SK-N-SH treated with all-trans-retinoic acid at 6 μM for 48 hours (cell line): ENCODE data around the gene ZNF138.

Experiments used
- ATAC-seq: fragments of 200-7000 bp; cut with Tn5 transposase; 3 replicates; pipeline ENCODE4 v1.9.1; 2020; ENCODE audit warnings: mild to moderate bottlenecking, moderate library complexity
- ARNTL ChIP-seq: fragments of 450-650 bp; formaldehyde crosslinking; IDR thresholded peaks from 2 replicates; pipeline ENCODE4 v1.5.0; 2020; ENCODE audit warnings: low read depth, mild to moderate bottlenecking, moderate library complexity, borderline replicate concordance
- BACH2 ChIP-seq: fragments of 250-450 bp; sonication (Bioruptor Pico); IDR thresholded peaks from 2 replicates; pipeline ENCODE4 v1.9.0; 2021; ENCODE audit warnings: mild to moderate bottlenecking, borderline replicate concordance
- CREB5 ChIP-seq: fragments of 250-450 bp; sonication (Bioruptor Pico); IDR thresholded peaks from 2 replicates; pipeline ENCODE4 v1.5.1; 2020; ENCODE audit warnings: low read depth, mild to moderate bottlenecking, moderate library complexity
- CSDC2 ChIP-seq: fragments of 250-450 bp; sonication (Bioruptor Pico); IDR thresholded peaks from 2 replicates; pipeline ENCODE4 v1.5.0; 2020; ENCODE audit warnings: mild to moderate bottlenecking, moderate library complexity
- CSRNP3 ChIP-seq: fragments of 250-450 bp; sonication (Bioruptor Pico); IDR thresholded peaks from 2 replicates; pipeline ENCODE4 v1.5.1; 2021; ENCODE audit warnings: mild to moderate bottlenecking, moderate library complexity
- ESRRG ChIP-seq: fragments of 250-450 bp; sonication (Bioruptor Pico); IDR thresholded peaks from 2 replicates; pipeline ENCODE4 v1.6.1; 2021; ENCODE audit warnings: mild to moderate bottlenecking
- GLIS3 ChIP-seq: fragments of 250-450 bp; sonication (Bioruptor Pico); IDR thresholded peaks from 2 replicates; pipeline ENCODE4 v1.5.0; 2020; ENCODE audit warnings: mild to moderate bottlenecking, moderate library complexity
- ISL1 ChIP-seq: fragments of 250-450 bp; sonication (Bioruptor Pico); IDR thresholded peaks from 2 replicates; pipeline ENCODE4 v2.1.2; 2022; ENCODE audit warnings: mild to moderate bottlenecking, moderate library complexity
- PATZ1 ChIP-seq: fragments of 250-450 bp; sonication (Bioruptor Pico); IDR thresholded peaks from 2 replicates; pipeline ENCODE4 v1.8.0; 2020; ENCODE audit warnings: mild to moderate bottlenecking, moderate library complexity, borderline replicate concordance
- POU6F1 ChIP-seq: fragments of 250-450 bp; sonication (Bioruptor Pico); IDR thresholded peaks from 2 replicates; pipeline ENCODE4 v1.8.0; 2021; ENCODE audit warnings: low read depth, mild to moderate bottlenecking, moderate library complexity, borderline replicate concordance
- PPARA ChIP-seq: fragments of 250-450 bp; sonication (Bioruptor Pico); IDR thresholded peaks from 2 replicates; pipeline ENCODE4 v1.5.0; 2020; ENCODE audit warnings: mild to moderate bottlenecking, borderline replicate concordance
- RARB ChIP-seq: fragments of 250-450 bp; sonication (Bioruptor Pico); IDR thresholded peaks from 2 replicates; pipeline ENCODE4 v1.8.0; 2021; ENCODE audit warnings: mild to moderate bottlenecking, moderate library complexity
- SNAI2 ChIP-seq: fragments of 250-450 bp; sonication (Bioruptor Pico); IDR thresholded peaks from 2 replicates; pipeline ENCODE4 v1.5.0; 2020; ENCODE audit warnings: mild to moderate bottlenecking, moderate library complexity
- TCF4 ChIP-seq: fragments of 250-450 bp; sonication (Bioruptor Pico); IDR thresholded peaks from 2 replicates; pipeline ENCODE4 v1.8.0; 2021; ENCODE audit warnings: mild to moderate bottlenecking, moderate library complexity, borderline replicate concordance
- TOX ChIP-seq: fragments of 250-450 bp; sonication (Bioruptor Pico); IDR thresholded peaks from 2 replicates; pipeline ENCODE4 v1.8.0; 2021; ENCODE audit warnings: mild to moderate bottlenecking, moderate library complexity, borderline replicate concordance
- TSHZ2 ChIP-seq: fragments of 250-450 bp; sonication (Bioruptor Pico); IDR thresholded peaks from 2 replicates; pipeline ENCODE4 v1.5.0; 2020; ENCODE audit warnings: mild to moderate bottlenecking, moderate library complexity
- ZC3H10 ChIP-seq: fragments of 250-450 bp; sonication (Bioruptor Pico); IDR thresholded peaks from 2 replicates; pipeline ENCODE4 v1.5.1; 2021; ENCODE audit warnings: mild to moderate bottlenecking, moderate library complexity
- ZFP3 ChIP-seq: fragments of 250-450 bp; sonication (Bioruptor Pico); IDR thresholded peaks from 2 replicates; pipeline ENCODE4 v1.5.0; 2020; ENCODE audit warnings: mild to moderate bottlenecking, moderate library complexity
- ZFP30 ChIP-seq: fragments of 450-650 bp; formaldehyde crosslinking; IDR thresholded peaks from 2 replicates; pipeline ENCODE4 v1.5.0; 2022; ENCODE audit warnings: mild to moderate bottlenecking, moderate library complexity
- ZNF565 ChIP-seq: fragments of 450-650 bp; formaldehyde crosslinking; conservative IDR thresholded peaks from 2 replicates; pipeline ENCODE4 v1.5.0; 2020; ENCODE audit warnings: low read depth, mild to moderate bottlenecking, moderate library complexity
- ZNF70 ChIP-seq: fragments of 450-650 bp; formaldehyde crosslinking; IDR thresholded peaks from 2 replicates; pipeline ENCODE4 v1.5.0; 2020; ENCODE audit warnings: mild to moderate bottlenecking, moderate library complexity
- ZNF8 ChIP-seq: fragments of 450-650 bp; formaldehyde crosslinking; IDR thresholded peaks from 2 replicates; pipeline ENCODE4 v1.5.0; 2020; ENCODE audit warnings: mild to moderate bottlenecking, moderate library complexity

ZNF138 gene

GRCh38 chr7:64838691-64839090 lies 44.5 kb downstream of the ZNF138 start:
- ATAC-seq, result no peak
- TF ChIP-seq BACH2 (CRISPR knock-in tag) (no peak), ZC3H10 (CRISPR knock-in tag) (no peak), TOX (no peak), ZFP30 (CRISPR knock-in tag) (no peak), ARNTL (CRISPR knock-in tag) (no peak)

- no peak for TF ChIP-seq TSHZ2
- TF ChIP-seq POU6F1 (CRISPR knock-in tag), result no peak
- TF ChIP-seq SNAI2 (CRISPR knock-in tag), result no peak
- TF ChIP-seq ZNF565 (CRISPR knock-in tag), result no peak
- TF ChIP-seq TCF4 (CRISPR knock-in tag), result no peak
- no peak for TF ChIP-seq ZNF70 (CRISPR knock-in tag)
- TF ChIP-seq CSRNP3, result no peak
- TF ChIP-seq ZNF8 (CRISPR knock-in tag), result no peak
- TF ChIP-seq ZFP3 (CRISPR knock-in tag), result no peak
- no peak for TF ChIP-seq TOX
- no peak for TF ChIP-seq GLIS3 (CRISPR knock-in tag)
- TF ChIP-seq CSDC2, result no peak
- TF ChIP-seq ESRRG (CRISPR knock-in tag), result no peak
- no peak for TF ChIP-seq PATZ1 (CRISPR knock-in tag)
- TF ChIP-seq RARB (CRISPR knock-in tag), result no peak
- ATAC-seq, result no peak
These were observed 45.7 kb downstream of the ZNF138 start for GRCh38 chr7:64839910-64840309.

- TF ChIP-seq CSDC2 (no peak), ZC3H10 (CRISPR knock-in tag) (no peak), PATZ1 (CRISPR knock-in tag) (no peak), RARB (CRISPR knock-in tag) (no peak), PPARA (no peak), ZFP30 (CRISPR knock-in tag) (no peak), BACH2 (CRISPR knock-in tag) (no peak), ESRRG (CRISPR knock-in tag) (no peak), ISL1 (CRISPR knock-in tag) (no peak), TSHZ2 (no peak), ARNTL (CRISPR knock-in tag) (no peak), CREB5 (CRISPR knock-in tag) (no peak), ZFP3 (CRISPR knock-in tag) (no peak), ZNF565 (CRISPR knock-in tag) (no peak)
- TF ChIP-seq, all 23 proteins: peak for 0
- no peak for ATAC-seq
These were observed 55.2 kb downstream of the ZNF138 start for GRCh38 chr7:64849250-64849923.
